Left renal cortex interstitium (tissue), 4 donors: ENCODE measurements around the gene MTA2. TPM values are rescaled to one million over a fixed set of nuclear protein-coding genes. Genes with fewer than 3 reads are reported as not detected.

Experiments used
- DNase-seq, 4 donors: peaks; one replicate each; pipeline ENCODE4 v3.0.0-alpha.2; 2013; ENCODE audit warnings: low read depth in 4 of 4, low spot score in 2 of 4, missing footprints in 1 of 4
- polyA plus RNA-seq, 4 donors: library from polyadenylated mRNA; unstranded; fragments of 120-200 nt; gene quantifications; one replicate each; pipeline ENCODE4 v1.2.1, GENCODE V29; 2013; ENCODE audit not compliant: insufficient read length in 4 of 4

MTA2 gene
- polyA plus RNA-seq, 4 donors, result 86.4 to 99.3 (median 90.3) TPM

DNA sequence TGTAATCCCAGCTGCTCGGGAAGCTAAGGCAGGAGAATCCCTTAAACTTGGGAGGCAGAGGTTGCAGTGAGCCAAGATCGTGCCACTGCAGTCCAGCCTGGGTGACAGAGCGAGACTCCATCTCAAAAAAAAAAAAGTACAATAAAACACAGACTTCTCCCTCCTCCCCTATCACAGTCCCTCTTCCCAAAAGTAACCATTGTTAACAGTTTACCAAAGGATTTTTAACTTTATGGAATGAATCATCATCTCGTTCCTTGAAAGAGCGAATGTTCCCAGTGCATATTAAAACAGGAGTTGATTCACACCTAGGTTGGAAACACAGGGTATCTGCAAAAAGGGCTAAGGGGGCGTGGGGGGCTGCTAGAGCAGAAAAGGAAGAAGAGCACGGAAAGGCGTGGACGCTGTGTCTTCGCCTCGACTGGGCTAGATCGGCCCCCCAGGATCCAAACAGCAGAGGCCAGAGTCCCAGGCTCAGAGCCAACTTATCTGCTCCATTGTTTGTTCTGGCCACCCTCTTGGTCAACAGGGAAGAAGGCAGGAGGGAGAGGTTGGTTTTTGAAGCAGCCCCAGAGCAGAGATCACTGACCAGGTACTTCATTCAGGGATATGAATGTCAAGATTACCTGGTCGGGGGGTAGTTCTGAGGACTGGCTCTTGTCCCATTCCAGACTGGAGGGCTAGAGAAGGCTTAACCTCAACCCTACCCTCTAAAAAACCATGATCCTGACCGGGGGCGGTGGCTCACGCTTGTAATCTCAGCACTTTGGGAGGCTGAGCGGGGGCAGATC is 52.9 kb downstream of the MTA2 start:
- no peak for DNase-seq

DNA sequence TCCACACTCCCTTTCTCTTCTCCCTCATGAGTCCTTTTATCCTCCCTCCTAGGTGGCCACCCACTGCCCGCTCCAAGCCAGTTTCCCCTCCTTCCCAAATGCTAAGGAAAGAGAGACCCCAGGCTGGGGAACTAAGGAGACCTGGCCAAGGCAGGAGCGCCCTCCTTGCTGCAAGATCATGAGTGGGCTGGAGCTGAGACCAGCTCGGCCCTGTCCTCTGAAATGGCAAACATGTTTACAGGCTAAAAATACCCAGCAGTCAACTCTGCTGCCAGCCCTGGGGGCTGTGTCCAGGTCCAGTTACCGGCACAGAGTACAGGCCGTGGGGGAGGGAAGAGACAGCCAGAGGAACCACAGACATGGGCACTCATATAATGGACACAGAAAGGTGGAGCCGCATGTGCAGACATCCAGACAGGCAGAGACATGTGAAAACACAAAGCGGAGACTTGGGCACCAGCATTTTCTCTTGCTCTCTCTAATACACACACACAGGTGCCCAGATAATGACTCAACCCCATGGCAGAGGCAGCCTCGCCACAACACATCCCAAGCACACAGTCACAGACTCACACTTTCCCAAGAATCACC is 53.9 kb downstream of the MTA2 start:
- DNase-seq, result no peak

DNA sequence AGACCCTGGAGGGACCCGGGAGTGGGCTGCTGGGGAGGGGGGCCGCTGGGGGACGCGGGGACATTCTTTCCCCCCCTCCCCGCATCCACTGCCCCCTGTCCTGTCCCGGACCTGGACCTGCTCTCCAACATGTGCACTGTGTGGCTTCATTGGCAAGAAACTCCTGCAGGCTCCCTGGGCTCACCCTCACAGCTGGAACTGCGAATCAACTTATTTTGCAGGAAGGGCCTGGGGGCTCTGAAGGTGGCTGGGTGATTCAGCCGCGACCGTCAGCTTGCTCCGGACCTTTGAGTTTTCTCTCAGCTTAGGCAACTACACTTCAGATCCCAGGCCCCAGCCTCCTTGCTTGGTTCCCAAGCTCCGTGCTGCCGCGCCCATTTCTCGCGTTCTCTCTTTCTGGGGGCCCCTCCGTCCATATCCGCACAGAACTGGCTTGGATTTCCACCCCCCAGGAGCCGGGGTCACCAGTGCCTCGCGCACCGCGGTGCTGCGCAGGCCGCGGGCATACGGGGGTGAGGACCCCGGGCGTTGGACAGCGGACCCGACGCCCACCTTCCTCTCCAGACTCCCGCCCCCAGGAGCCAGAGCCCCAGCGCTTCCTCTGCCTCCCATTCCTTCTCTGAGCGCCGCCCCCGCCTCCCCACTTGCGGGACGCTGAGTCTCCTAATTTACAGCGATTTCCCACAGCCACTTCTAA is 54.6 kb downstream of the MTA2 start:
- no peak for DNase-seq

DNA sequence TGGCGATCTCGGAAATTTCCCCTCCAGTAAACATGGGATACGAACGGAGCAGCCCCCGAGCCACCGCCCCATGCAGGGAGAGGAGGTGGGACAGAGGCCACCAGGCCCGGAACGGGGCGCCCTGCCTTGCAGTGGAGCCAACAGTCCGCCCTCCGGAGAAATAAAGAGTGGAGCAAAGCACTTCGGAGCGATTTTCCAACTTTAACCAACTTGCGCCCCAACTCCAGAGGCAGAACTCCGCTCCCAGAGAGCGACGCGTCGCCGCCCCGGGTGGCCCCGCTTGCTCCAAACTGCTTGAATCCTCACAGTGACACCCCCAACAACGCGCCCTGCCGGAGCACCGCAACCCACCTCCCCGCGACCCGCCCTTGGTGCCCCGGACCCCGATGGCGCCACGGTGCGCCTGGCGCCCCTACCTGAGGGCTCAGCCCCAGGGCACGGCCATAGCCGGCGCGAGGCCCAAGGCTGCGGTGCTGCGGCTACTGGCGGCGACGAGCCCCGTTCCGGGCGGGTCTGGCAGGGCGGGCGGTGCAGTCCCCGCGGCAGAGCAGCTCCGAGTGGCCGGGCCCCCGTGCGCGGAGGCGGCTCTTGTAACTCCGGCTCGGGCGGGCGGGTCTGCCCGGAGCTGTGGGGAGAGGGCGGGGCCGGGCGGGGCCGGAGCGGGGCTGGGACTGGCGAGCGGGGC is 55.3 kb downstream of the MTA2 start, which contains the start of gene AHNAK:
Gene AHNAK (minus strand): TSS at position 563 of the 685 bp plus-strand sequence. CDS start 10,708 bp downstream, outside the sequence.
- no peak for DNase-seq

DNA sequence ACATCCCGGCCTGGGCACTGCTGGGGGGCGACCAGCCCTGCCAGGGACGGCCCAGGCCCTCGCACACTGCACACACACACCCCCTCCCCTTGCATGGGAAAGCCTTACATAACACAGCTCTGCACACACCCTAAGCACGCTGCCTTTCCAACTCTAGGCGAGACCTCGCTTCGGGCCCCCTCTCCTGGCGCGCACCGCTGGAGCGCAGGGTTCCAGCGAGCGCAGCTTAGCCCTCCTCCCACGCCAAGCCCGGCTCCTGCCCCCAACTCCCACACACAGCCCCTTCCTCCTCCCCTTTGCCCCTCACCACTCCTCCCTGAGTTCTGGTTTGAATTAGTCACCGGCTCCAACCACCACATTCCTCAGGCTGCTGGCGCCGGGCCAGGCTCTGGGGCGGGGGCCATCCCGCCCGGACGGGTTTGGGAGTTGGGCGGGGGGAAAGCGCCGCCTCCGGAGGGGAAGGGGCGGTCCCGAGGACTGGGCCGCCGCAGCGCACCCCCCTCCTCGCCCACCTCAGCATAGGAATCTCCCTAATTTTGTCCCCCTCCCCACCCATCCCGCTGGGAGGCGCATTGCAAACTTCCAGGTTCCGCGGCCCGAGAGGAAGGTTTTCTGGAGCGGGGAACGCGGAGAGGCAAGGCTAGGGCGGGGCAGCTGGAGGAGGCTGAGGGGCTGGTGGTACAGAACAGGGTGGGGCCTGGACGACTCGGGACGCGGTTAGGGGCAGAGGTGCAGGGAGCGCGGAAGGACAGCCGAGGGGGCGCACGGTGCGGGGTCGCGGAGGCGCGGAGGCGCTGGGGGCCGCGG is 56.0 kb downstream of the MTA2 start:
- DNase-seq, result peak; percentile 84 to 91 (median 90)

DNA sequence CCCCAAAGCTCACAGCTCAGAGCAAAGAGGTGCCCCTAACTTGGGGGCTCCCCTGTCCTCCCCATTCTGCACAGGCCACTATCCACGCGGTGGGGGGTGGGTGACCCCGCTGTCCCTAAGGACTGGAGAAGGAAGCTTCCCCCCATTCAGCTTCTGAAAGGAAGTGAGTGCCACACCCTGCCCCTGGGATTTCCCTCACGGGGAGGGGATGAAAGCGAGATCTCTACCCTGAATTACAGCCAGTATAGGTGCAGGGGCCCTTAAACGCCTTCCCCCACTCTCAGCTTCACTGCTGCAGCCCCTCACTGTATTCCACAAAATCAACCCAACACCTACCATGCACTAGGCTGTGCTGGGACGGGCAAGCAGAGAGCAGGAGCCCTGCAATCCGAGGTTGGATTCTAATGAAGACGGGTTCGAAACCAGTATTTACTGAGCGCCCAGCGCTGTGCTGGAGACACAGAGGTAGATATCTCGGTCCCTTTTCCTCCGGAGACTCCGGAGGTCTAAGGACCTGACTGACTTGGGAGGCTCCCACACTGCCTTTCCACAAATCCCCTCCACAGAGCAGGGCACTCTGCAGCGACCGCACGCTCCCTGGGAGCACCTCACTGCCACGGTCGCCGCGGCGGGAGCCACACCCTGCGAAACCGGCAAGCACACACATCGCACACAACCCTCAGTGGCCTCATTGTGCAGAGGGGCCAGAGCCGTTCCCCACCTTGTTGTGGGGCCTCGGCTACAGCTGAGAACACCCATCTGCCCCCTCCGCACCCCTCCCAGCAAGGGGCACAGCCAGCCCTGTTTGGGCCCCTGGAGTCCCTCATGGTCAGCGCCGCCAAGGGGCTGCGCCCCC is 56.9 kb downstream of the MTA2 start:
- DNase-seq, result no peak

DNA sequence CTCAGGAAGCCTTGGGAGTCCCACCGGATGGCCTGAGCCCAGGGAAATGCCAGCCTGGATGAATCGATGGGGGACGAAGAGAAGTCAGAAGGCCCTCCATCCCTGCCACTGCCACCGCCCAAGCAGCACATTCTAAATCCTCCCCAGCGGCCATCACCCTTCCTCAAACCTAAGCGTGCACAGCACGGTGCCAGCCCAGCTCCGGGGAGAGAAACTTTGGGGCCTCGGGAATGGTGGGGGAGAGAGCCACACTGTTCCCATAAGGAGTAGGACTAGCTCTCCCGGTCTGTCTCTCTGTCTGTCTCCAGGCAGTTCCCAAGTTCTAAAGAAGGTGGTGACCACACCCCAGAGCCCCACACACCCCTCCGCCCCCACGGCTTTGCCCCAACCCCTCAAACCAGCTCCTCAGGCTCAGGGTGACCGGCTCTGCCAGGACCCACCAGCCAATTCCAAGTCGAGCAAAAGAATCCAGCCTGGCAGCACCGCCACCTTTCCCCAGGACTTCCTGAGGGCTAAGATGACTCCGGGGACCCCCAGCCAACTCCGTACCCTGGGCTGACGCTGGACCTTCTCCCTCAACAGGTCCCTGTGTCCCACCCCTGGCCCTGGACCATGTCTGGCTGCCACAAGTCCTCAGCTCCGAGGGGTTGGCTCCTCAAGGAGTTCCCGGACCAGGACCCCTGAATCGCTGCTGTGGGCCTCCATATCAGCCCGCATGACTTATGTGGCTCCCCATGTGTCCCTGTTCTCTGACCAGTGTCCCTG is 57.8 kb downstream of the MTA2 start:
- DNase-seq, result no peak

Other genes starting within 250 kb of the MTA2 start
- not detected for gene SCGB1A1, start 182.8 kb downstream of the MTA2 start, polyA plus RNA-seq
- gene AHNAK, start 55.1 kb downstream of the MTA2 start, polyA plus RNA-seq, result 100 to 1,000 TPM; 182 to 215 (median 196) TPM
- 1,000 to 10,000 TPM; 2,022 to 2,343 (median 2,282) TPM for gene EEF1G, start 28.0 kb downstream of the MTA2 start, polyA plus RNA-seq
- 10 to 100 TPM; 19.7 to 28.5 (median 22.7) TPM for gene TUT1, start 10.3 kb downstream of the MTA2 start, polyA plus RNA-seq
- 10 to 100 TPM; 25.9 to 46.8 (median 41.2) TPM for gene EML3, start 10.9 kb upstream of the MTA2 start, polyA plus RNA-seq
- gene ROM1, start 11.4 kb upstream of the MTA2 start, polyA plus RNA-seq, result 1 to 10 TPM; 2.8 to 4.8 (median 4.0) TPM
- 10 to 100 TPM; 21.3 to 44.9 (median 41.3) TPM for gene B3GAT3, start 20.1 kb upstream of the MTA2 start, polyA plus RNA-seq
- 100 to 1,000 TPM; 373 to 393 (median 382) TPM for gene GANAB, start 44.7 kb upstream of the MTA2 start, polyA plus RNA-seq
- gene INTS5, start 51.4 kb upstream of the MTA2 start, polyA plus RNA-seq, result 10 to 100 TPM; 18.3 to 23.9 (median 21.8) TPM
- 10 to 100 TPM; 49.4 to 63.8 (median 57.8) TPM for gene C11orf98, start 63.3 kb upstream of the MTA2 start, polyA plus RNA-seq
- 1 to 10 TPM; 3.9 to 8.9 (median 6.2) TPM for gene CSKMT, start 63.4 kb upstream of the MTA2 start, polyA plus RNA-seq
- gene UQCC3, start 69.8 kb upstream of the MTA2 start, polyA plus RNA-seq, result 10 to 100 TPM in 2 of 4 donors, 1 to 10 TPM in 2; 7.7 to 13.9 (median 11.1) TPM
- gene LBHD1, start 70.4 kb upstream of the MTA2 start, polyA plus RNA-seq, result 10 to 100 TPM in 1 of 4 donors, 1 to 10 TPM in 3; 5.3 to 12.9 (median 9.0) TPM
- gene UBXN1, start 77.2 kb upstream of the MTA2 start, polyA plus RNA-seq, result 100 to 1,000 TPM; 151 to 187 (median 174) TPM
- 1 to 10 TPM in 3 of 4 donors, under 1 TPM in 1; 0.99 to 1.3 (median 1.1) TPM for gene LRRN4CL, start 87.7 kb upstream of the MTA2 start, polyA plus RNA-seq
- 10 to 100 TPM; 64.2 to 81.1 (median 72.0) TPM for gene BSCL2, start 105.6 kb upstream of the MTA2 start, polyA plus RNA-seq
- gene GNG3, start 105.8 kb upstream of the MTA2 start, polyA plus RNA-seq, result 1 to 10 TPM; 1.4 to 3.8 (median 2.4) TPM
- gene HNRNPUL2, start 125.6 kb upstream of the MTA2 start, polyA plus RNA-seq, result 10 to 100 TPM; 75.9 to 91.8 (median 81.6) TPM
- gene TTC9C, start 126.6 kb upstream of the MTA2 start, polyA plus RNA-seq, result 10 to 100 TPM; 35.7 to 47.7 (median 42.8) TPM
- 1 to 10 TPM; 8.0 to 9.6 (median 8.5) TPM for gene ZBTB3, start 152.3 kb upstream of the MTA2 start, polyA plus RNA-seq
- gene POLR2G, start 159.7 kb upstream of the MTA2 start, polyA plus RNA-seq, result 100 to 1,000 TPM; 132 to 173 (median 146) TPM
- gene TAF6L, start 169.5 kb upstream of the MTA2 start, polyA plus RNA-seq, result 10 to 100 TPM; 27.5 to 40.2 (median 37.2) TPM
- 10 to 100 TPM; 65.7 to 71.3 (median 67.2) TPM for gene TMEM179B, start 185.5 kb upstream of the MTA2 start, polyA plus RNA-seq
- gene TMEM223, start 190.1 kb upstream of the MTA2 start, polyA plus RNA-seq, result 10 to 100 TPM; 25.2 to 36.2 (median 29.6) TPM
- 100 to 1,000 TPM; 108 to 134 (median 119) TPM for gene NXF1, start 203.6 kb upstream of the MTA2 start, polyA plus RNA-seq
- 10 to 100 TPM; 53.8 to 61.9 (median 56.1) TPM for gene STX5, start 230.2 kb upstream of the MTA2 start, polyA plus RNA-seq
- gene TEX54, start 231.0 kb upstream of the MTA2 start, polyA plus RNA-seq, result under 1 TPM in 1 of 4 donors, not detected in 3; 0.33 TPM
- gene WDR74, start 237.7 kb upstream of the MTA2 start, polyA plus RNA-seq, result 10 to 100 TPM; 34.0 to 50.7 (median 46.2) TPM